Erythroblast (primary cell): ENCODE measurements around the gene JPT2.

Source experiments
- DNase-seq, 2 experiments: peaks; one replicate each; lab custom pipeline; 2025; lab: John Stamatoyannopoulos, UW
- GATA1 ChIP-seq: IDR thresholded peaks from 2 replicates; pipeline ENCODE4 v1.6.1; 2011; ENCODE audit warnings: low read depth, mild to moderate bottlenecking, control low read depth, low read length, moderate library complexity
- POLR2A ChIP-seq: IDR thresholded peaks from 2 replicates; pipeline ENCODE4 v1.6.1; 2011; ENCODE audit warnings: mild to moderate bottlenecking, low read length

JPT2 gene, protein sequence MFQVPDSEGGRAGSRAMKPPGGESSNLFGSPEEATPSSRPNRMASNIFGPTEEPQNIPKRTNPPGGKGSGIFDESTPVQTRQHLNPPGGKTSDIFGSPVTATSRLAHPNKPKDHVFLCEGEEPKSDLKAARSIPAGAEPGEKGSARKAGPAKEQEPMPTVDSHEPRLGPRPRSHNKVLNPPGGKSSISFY

DNA sequence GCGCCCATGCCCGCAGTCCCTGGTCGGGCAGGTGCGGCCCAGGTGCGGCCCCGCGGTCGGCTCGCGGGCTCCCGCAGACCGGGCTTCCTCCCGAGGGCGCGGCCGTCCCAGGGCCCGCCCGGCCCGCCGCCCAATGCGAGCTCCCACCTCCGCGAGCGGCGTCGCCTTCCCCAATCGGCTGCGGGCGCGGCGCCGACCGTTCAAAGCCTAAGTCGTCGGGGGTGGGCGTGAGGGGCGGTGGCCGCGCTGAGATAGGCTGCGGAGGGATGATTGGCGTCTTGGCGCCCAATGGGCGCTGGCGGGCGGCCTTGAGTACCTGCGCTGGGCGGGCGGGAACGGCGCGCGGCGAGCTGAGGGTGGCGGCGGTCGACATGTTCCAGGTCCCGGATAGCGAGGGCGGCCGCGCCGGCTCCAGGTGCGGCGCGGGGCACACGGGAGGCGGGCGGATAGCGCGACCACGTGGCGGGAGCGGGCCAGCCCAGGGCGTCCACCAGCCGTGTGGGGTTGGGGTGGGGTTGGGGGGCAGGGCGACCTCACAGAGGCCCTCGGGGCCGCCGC is at the start of gene JPT2:
TSS of gene JPT2 (plus strand) at position 338 of the 558 bp plus-strand sequence. CDS start at position 372, 34 bp downstream.
- TF ChIP-seq POLR2A (peak; percentile 56), GATA1 (no peak)
- DNase-seq, result peak; percentile 98 to 99

DNA sequence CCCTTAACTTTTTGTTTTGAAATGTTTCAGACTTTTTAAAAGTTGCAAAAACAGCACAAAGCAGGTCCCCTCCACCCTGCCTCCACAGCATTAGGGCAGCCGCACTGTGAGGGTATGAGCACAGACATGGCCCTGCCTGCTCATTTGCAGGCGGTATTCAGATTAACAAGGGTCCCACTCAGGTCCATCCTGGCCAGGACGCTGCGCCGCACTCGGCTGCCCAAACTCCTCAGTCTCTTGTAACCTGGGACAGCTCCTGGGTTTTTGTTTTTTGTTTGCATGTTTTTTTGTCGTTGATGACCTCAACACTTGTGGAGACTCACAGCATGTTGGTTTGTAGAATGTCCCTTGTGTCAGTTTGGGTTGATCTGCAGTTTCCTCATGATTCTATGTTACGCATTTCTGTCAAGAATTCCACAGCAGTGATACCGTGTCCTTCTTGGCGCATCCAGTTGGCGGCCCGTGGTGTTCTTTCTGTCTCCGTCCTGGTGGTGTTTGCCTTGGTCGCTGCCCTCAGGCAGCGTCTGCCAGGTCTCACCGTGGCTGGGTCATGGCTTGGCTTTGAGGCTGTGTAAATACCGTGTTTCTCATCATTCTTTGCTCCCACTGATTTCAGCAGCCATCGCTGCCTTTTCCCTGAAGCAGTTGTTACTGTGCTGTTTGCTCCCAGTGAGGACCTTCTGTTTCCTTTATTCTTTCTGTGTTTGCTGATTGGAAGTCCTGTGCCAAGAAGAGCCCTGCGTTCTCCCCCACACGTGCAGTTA is 47.4 kb upstream of the JPT2 start:
- no peak for TF ChIP-seq GATA1
- TF ChIP-seq POLR2A, result no peak
- DNase-seq, result no peak

DNA sequence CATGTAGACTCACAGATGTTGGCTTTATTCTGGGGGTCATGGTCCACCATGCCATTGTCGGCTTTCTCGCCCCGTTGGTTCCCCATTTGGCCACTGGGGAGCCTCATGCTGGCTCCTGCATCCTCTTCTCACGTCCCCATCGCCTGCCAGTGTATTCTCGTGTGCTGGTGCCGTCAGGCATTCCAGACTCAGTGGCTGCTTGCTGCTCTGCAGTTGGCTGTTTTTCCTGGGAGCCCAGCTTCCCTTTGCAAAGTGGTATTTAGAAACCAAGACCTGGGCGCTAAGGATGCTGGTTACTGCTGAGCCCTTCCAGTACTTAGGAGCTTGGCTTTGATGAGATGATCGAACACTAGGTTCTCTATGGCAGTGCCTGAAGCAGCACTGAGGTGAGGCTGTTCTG is 46.8 kb upstream of the JPT2 start:
- no peak for TF ChIP-seq POLR2A
- no peak for DNase-seq

DNA sequence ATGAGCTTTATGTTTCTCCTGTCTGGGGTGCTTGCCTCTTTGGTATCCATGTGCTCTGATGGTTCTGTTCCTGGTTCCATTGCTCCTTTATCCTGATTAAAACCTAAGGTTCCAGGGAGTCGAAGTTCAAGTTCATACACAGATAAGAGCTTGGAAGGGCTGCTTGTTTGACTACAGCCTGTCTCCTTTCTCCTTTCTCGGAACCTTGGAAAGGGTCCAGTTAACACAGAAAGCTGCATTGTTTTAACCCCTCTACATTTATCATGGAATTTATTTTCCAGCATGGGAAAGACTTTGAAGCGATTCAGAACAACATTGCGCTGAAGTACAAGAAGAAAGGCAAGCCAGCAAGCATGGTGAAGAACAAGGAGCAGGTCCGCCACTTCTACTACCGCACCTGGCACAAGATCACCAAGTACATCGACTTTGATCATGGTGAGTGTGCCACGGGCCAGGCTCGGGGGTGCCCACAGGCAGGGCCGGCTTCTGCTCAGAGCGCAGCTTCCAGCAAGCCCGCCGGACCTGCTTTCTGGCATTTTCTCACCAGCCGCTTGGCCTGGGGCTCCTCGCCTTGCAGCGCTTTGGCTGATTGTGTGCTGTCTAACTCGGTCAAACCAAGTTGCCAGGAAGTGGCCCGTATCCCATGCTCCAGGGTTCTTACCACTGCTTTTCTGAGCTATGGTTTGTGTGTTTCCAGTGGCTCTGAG is 46.0 kb upstream of the JPT2 start:
- TF ChIP-seq GATA1, result no peak
- no peak for TF ChIP-seq POLR2A
- no peak for DNase-seq

DNA sequence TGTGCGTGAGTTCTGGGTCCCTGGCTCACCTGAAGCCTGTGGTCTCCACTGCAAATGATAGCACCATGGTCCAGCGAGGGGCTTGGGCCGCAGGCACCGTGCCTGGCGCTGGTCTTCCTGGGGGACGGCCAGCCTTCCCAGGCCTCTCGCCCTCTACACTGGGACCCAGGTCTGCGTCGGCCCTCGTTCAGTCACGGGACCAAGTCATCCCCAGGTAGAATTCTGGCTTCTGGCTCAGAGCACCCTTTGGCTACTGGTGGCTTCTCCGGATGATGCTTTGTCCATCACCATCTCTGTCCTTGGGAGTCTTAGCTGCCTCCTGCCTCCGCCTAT is 45.5 kb upstream of the JPT2 start:
- TF ChIP-seq GATA1, result no peak
- TF ChIP-seq POLR2A, result no peak
- DNase-seq, result no peak

DNA sequence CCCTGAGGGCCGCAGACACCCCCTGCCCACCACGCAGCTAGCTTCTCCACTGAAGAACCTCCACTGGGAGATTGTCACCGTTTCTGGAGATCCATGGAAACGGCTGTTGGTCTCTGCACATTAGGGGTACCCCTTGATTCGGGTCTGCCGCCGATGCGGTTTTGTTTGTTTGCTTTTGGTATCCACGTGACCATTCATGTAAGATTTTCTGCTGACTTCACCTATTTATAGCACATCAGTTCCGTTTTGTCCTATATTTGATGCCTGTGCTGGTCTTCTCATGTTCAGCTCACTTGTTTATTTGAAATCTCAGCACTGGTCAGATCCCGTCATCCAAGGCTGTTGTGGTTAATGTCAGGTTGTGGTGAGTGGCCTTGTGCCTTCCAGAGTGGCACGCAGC is 44.8 kb upstream of the JPT2 start:
- TF ChIP-seq GATA1 (no peak), POLR2A (no peak)
- no peak for DNase-seq

DNA sequence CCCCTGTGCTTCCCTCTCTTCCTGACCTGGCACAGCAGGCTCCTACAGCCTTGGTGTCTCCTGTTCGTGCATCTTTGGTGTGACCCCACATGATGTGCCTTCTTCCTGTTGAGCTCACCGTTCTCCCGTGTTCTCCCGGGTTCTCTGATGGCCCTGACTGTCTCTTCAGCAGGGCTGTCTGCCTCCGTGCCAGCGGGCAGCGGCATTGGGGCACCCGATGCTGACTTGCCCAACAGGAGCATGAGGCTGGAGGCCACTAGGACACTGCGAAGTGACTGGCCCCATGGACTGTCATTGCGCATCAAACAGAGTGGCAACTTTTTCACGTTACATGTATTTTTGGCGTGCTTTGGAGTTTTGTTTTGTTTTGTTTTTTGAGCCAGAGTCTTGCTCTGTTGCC is 43.5 kb upstream of the JPT2 start:
- no peak for DNase-seq
- TF ChIP-seq GATA1, result no peak
- TF ChIP-seq POLR2A, result no peak

DNA sequence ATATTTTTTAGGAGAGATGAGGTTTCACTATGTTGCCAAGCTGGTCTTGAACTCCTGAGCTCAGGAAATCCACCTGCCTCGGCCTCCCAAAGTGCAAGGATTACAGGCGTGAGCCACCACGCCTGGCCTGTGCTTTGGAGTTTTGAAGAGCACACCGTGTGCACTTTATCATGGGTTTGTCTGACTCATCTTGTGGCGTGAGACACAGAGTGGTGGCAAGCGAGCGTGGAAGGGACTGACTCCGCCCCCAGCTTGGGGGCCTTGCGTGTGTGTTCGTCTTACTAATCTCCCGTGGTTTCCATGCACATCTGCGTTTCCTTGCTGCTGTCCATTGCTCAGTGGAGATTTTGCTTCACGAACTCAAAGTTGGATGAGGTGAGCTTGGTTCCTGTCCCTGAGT is 43.0 kb upstream of the JPT2 start:
- TF ChIP-seq POLR2A, result no peak
- no peak for TF ChIP-seq GATA1
- no peak for DNase-seq

DNA sequence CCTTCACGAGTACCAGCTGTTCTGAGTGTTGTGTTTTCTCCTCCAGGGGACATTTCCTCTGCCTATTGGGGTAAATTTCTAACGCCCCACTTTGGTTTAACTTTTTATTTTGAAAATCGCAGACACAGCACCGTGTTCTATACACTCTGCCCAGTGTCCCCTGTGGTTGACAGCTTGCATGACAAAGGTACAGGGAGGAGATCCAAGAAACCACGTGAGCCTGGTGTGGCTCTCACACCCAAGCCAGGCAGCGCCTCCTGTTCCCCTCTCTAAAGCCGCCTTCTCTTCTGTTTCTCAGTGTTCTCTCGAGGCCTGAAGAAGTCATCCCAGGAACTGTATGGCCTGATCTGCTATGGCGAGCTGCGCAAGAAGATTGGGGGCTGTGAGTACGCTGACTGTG is 40.6 kb upstream of the JPT2 start:
- TF ChIP-seq POLR2A, result no peak
- no peak for TF ChIP-seq GATA1
- DNase-seq, result no peak

DNA sequence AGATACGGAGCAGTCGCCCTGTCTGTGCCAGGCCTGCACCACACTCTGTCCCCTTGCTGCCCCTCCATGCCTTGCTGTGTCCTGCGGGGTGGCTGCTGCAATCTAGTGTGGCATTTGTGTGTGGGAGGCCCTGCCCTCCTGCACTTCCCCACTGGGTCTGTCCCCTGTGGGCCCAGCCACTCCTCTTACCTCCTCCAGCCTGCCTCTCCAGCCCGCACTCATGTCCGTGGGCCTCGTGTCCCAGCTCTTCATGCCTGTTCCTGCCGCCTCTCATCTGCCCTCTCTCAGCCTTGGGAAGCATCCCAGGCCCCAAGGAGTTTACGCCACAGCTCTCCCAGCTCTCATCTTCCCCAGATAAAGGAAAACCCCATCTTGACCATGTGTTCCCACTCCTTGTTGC is 39.3 kb upstream of the JPT2 start:
- TF ChIP-seq POLR2A (no peak), GATA1 (no peak)
- DNase-seq, result no peak

DNA sequence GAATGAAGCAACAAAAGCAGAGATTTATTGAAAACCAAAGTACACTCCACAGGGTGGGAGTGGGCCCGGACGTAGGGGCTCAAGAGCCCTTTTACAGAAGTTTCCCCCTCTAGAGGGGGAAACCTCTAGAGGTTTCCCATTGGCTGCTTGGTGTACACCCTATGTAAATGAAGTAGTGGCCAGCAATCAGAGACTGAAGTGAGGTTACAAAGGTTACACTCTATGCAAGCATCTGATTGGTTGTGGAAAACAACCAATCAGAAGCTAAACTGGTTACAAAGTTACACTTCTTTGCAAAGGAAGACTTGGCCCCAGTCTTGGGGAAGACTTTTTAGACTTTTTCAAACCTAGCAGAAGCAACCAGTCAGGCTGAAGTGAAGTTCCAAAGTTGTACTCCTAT is 38.8 kb upstream of the JPT2 start:
- no peak for TF ChIP-seq GATA1
- TF ChIP-seq POLR2A, result no peak
- no peak for DNase-seq

DNA sequence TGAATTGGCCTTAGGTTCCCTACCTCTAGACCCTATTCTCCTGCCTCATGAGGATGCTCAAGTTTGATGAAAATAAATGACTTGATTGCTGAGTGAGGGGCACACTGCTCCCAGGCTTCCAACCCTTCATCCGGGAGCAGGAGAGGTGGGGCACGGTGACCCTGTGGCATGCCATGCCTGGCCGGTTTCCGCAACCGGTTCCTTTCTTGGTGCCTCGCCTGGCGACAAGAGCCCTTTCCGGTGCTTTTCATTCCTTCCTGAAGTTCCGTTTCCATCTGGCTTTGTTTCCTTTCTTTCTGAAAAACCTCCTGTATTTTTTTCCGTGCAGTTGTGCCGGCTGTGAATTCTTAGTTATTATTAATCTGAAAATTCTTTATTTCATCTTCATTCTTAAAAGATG is 38.2 kb upstream of the JPT2 start:
- no peak for TF ChIP-seq GATA1
- no peak for TF ChIP-seq POLR2A
- no peak for DNase-seq

DNA sequence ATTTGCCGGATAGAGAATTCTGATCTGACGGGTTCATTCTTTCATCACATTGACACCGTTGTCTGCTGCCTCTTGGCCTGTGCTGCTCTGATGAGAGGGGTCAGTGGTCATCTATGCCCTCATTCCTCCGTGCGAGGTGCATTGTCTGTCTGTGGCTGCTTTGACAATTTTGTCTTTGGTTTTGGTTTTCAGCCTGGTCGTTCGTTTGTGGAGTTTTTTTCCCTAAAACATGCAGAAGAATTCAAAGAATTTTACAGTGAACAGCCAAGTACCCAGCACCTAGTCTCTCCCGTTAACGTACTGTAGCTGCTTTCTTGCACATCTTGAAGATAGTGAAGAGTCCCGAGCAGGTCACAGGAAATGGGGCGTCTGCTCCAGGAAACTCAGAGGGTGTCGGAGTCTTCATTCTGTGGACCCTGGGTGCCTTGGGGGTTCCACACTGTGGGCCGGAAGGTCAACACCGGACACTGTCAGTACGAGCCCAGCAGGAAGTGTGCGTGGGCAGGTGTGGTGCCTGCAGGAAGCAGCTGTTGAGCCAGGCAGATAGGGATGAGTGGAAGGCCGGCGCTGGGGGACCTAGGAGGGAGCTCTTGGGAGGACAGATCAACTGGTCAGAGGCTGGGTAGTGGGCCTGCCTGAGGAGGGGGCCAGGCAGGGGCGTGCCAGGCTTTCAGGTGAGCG is 37.7 kb upstream of the JPT2 start:
- DNase-seq, result no peak
- TF ChIP-seq POLR2A (no peak), GATA1 (no peak)

DNA sequence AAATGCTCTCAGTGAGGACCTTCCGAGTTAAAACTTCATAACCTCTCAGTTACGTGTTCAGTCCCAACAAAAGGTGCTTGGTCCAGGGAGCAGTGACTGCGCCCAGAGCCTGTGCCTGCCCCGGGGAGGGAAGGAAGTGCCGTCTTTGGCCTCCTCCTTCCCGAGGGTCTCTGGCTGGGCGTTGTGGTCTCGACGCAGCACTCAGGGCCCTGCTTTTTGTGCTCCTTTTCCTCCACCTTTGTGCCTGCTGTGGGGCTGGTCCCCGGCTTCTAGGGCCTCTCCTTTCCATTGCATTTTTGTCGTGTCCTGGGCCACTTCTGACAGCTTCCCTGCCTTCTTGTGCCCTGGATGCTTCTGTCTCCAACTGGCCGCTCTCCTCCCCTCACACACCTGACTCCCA is 36.8 kb upstream of the JPT2 start:
- TF ChIP-seq POLR2A, result no peak
- TF ChIP-seq GATA1, result no peak
- DNase-seq, result no peak
